GM08714 (cell line): Measurements from ENCODE around the gene TIE1.
"Not testable (repeated sequence)": the region's sequence is repeated elsewhere in the genome, so short reads cannot be mapped to it uniquely, and the experiment has no call there.

Experiments
- H3K4me3 ChIP-seq: fragments of 200-500 bp; sonication (Bioruptor generic); 2 replicates; pipeline ENCODE4 v1.5.1; 2014; ENCODE audit warnings: mild to moderate bottlenecking, low read length, inconsistent platforms
- ZNF274 ChIP-seq: IDR thresholded peaks from 2 replicates; pipeline ENCODE4 v1.6.1; 2012; ENCODE audit warnings: mild to moderate bottlenecking, low read depth, low read length

Gene TIE1

GRCh38 chr1:43358746-43359693, 58.2 kb downstream of the TIE1 start, which contains the start of gene CDC20:
CDC20 (plus strand) TSS chr1:43358981; CDS start chr1:43359216, 235 bp downstream.
- TF ChIP-seq ZNF274: no peak

GRCh38 chr1:43359696-43360095, 58.9 kb downstream of the TIE1 start:
- TF ChIP-seq ZNF274: no peak

More at GRCh38 chr1:43358746-43359693, 58.2 kb downstream of the TIE1 start, which contains the start of gene CDC20:
- H3K4me3 ChIP-seq: peak within 1 kb of the TSS; percentile 93

GRCh38 chr1:43360616-43361015, 59.8 kb downstream of the TIE1 start:
- peak overlapping the region; percentile 93; the same call in 1 of the 2 replicates for H3K4me3 ChIP-seq
- TF ChIP-seq ZNF274: no peak

More at GRCh38 chr1:43359696-43360095, 58.9 kb downstream of the TIE1 start:
- H3K4me3 ChIP-seq: peak overlapping the region; percentile 93

GRCh38 chr1:43363283-43363934, 62.6 kb downstream of the TIE1 start:
- no peak for TF ChIP-seq ZNF274
- H3K4me3 ChIP-seq: no peak overlapping the region

GRCh38 chr1:43363935-43364525, 63.2 kb downstream of the TIE1 start:
- H3K4me3 ChIP-seq: no peak overlapping the region
- TF ChIP-seq ZNF274: no peak

GRCh38 chr1:43365678-43366077, 64.9 kb downstream of the TIE1 start:
- TF ChIP-seq ZNF274: no peak
- no peak overlapping the region; the same call in 1 of the 2 replicates for H3K4me3 ChIP-seq

- H3K4me3 ChIP-seq: peak overlapping the region; percentile 75; the same call in 1 of the 2 replicates
- TF ChIP-seq ZNF274: no peak
Measured at GRCh38 chr1:43366179-43366578, 65.4 kb downstream of the TIE1 start.

GRCh38 chr1:43366601-43367025, 65.8 kb downstream of the TIE1 start:
- no peak for TF ChIP-seq ZNF274
- H3K4me3 ChIP-seq: peak overlapping the region; percentile 75

- peak overlapping the region; percentile 75 for H3K4me3 ChIP-seq
- no peak for TF ChIP-seq ZNF274
Measured at GRCh38 chr1:43367026-43367903, 66.5 kb downstream of the TIE1 start.

GRCh38 chr1:43367904-43368645, 67.3 kb downstream of the TIE1 start, which contains the start of gene ELOVL1:
ELOVL1 (minus strand) TSS chr1:43368011; CDS start chr1:43365609, 2,402 bp downstream.
- H3K4me3 ChIP-seq: peak within 1 kb of the TSS; percentile 83
- TF ChIP-seq ZNF274: no peak

GRCh38 chr1:43368646-43369020, 67.9 kb downstream of the TIE1 start:
- H3K4me3 ChIP-seq: peak overlapping the region; percentile 83
- no peak for TF ChIP-seq ZNF274

- H3K4me3 ChIP-seq: not testable (repeated sequence)
Measured at GRCh38 chr1:43369779-43370178, 69.0 kb downstream of the TIE1 start.

GRCh38 chr1:43370564-43370963, 69.8 kb downstream of the TIE1 start:
- H3K4me3 ChIP-seq: no peak overlapping the region
- TF ChIP-seq ZNF274: no peak
